K562 (cell line): ENCODE measurements around the gene AMMECR1.

Experiments used
- BRCA1 ChIP-seq, 2 experiments: fragments of 450-650 bp in 1 of 2; sonication (generic) in 1 of 2; formaldehyde crosslinking in 1 of 2; IDR thresholded peaks; 2 replicates each; pipeline versions ENCODE4 v1.5.0 to v1.6.1; 2017 to 2020; ENCODE audit warnings: mild to moderate bottlenecking in 1 of 2, missing genetic modification reagents in 1 of 2
- CHCHD3 ChIP-seq: fragments of 250-450 bp; sonication (Bioruptor Pico); IDR thresholded peaks from 2 replicates; pipeline ENCODE4 v2.1.2; 2022; ENCODE audit warnings: mild to moderate bottlenecking
- CREB1 ChIP-seq, 2 experiments: sonication (generic) in 1 of 2; formaldehyde crosslinking in 1 of 2; IDR thresholded peaks; 2 replicates each; pipeline versions ENCODE4 v1.6.1 to v1.8.0; 2012 to 2022; ENCODE audit warnings: inconsistent platforms in 1 of 2, mild to moderate bottlenecking in 1 of 2, missing genetic modification reagents in 1 of 2, moderate library complexity in 1 of 2
- FOXM1 ChIP-seq, 2 experiments: fragments of 450-650 bp in 1 of 2; sonication (generic) in 1 of 2; formaldehyde crosslinking in 1 of 2; IDR thresholded peaks; 2 replicates each; pipeline versions ENCODE4 v1.6.1 to v1.9.0; 2017 to 2022; ENCODE audit warnings: low read depth in 2 of 2, mild to moderate bottlenecking in 2 of 2, missing genetic modification reagents in 1 of 2, moderate library complexity in 1 of 2
- GTF2F1 ChIP-seq: IDR thresholded peaks from 2 replicates; pipeline ENCODE4 v1.6.1; 2011; ENCODE audit warnings: low read depth, low read length, improper control_type of control experiment
- HDAC2 ChIP-seq: fragments of 450-650 bp; IDR thresholded peaks from 2 replicates; pipeline ENCODE4 v1.6.1; 2016; ENCODE audit warnings: mild to moderate bottlenecking
- HMG20B ChIP-seq: fragments of 250-450 bp; sonication (Bioruptor Pico); IDR thresholded peaks from 2 replicates; pipeline ENCODE4 v1.5.0; 2021; ENCODE audit warnings: mild to moderate bottlenecking
- TBL1XR1 ChIP-seq, 2 experiments: IDR thresholded peaks; 2 replicates each; pipeline ENCODE4 v1.6.1; 2012; ENCODE audit warnings: improper control_type of control experiment in 2 of 2, low read length in 2 of 2, mild to moderate bottlenecking in 1 of 2
- ZFX ChIP-seq: sonication (generic); formaldehyde crosslinking; IDR thresholded peaks from 2 replicates; pipeline ENCODE4 v1.8.0; 2022; ENCODE audit warnings: mild to moderate bottlenecking, missing genetic modification reagents, moderate library complexity
- TF ChIP-seq, protein P1 (sequence below), 2 experiments: fragments of 450-650 bp; IDR thresholded peaks; 2 replicates each; pipeline ENCODE4 v1.6.1; 2018; ENCODE audit warnings: mild to moderate bottlenecking in 2 of 2, low read depth in 1 of 2; ENCODE audit not compliant: partially characterized antibody in 2 of 2
- TF ChIP-seq, protein P2 (sequence below), 3 experiments: IDR thresholded peaks in 2 of 3; conservative IDR thresholded peaks in 1 of 3; 2 replicates each; pipeline ENCODE4 v1.5.1; 2011 to 2012; ENCODE audit warnings: low read length in 3 of 3, mild to moderate bottlenecking in 3 of 3, control low read depth in 2 of 3, improper control_type of control experiment in 1 of 3, inconsistent platforms in 1 of 3, low read depth in 1 of 3, mixed read lengths in 1 of 3, moderate library complexity in 1 of 3; ENCODE audit not compliant: insufficient read depth in 2 of 3
- TF ChIP-seq, protein P3 (sequence below): fragments of 450-650 bp; IDR thresholded peaks from 2 replicates; pipeline ENCODE4 v1.6.1; 2017; ENCODE audit warnings: mild to moderate bottlenecking, moderate library complexity
- TF ChIP-seq, protein P4 (sequence below), 2 experiments: fragments of 450-650 bp; formaldehyde crosslinking in 1 of 2; IDR thresholded peaks; 2 replicates each; pipeline versions ENCODE4 v1.4.0 to v1.6.1; 2014 to 2020; ENCODE audit warnings: mild to moderate bottlenecking in 2 of 2, borderline replicate concordance in 1 of 2, low read depth in 1 of 2

DNA sequence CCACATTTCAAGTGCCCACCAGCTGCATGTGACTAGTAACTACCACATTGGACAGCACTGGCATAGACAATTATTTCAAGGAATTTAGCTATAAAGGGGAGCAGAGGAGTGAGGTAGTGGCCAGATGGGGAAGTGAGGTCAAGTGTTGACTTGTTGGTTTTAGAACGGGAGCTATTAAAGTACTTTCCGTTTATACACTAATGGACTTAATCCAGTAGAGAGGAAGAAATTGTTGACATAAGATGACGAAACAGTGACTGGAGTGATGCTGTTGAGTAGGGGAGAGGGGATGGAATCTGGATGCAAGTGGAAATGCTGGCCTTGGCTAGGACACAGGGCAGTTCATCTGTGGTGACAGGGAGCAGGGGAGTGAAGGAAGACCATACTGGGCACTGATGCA, 154.4 kb downstream of the AMMECR1 start:
- TF ChIP-seq FOXM1 (IDR thresholded peaks at IDR 0.05; ENCODE audit: low read depth) (no peak), FOXM1 (CRISPR knock-in tag; IDR thresholded peaks at IDR 0.05; ENCODE audit: low read depth) (no peak), ZFX (no peak), HDAC2 (no peak), HMG20B (CRISPR knock-in tag) (no peak), TBL1XR1 (IDR thresholded peaks at IDR 0.05; ENCODE audit: low read length in 2 of 2) (no peak), CHCHD3 (CRISPR knock-in tag) (no peak), BRCA1 (IDR thresholded peaks at IDR 0.05) (no peak), BRCA1 (CRISPR knock-in tag; IDR thresholded peaks at IDR 0.05) (no peak), CREB1 (IDR thresholded peaks at IDR 0.05) (no peak), CREB1 (CRISPR knock-in tag; IDR thresholded peaks at IDR 0.05) (no peak), GTF2F1 (no peak)
- TF ChIP-seq, protein P1, sequence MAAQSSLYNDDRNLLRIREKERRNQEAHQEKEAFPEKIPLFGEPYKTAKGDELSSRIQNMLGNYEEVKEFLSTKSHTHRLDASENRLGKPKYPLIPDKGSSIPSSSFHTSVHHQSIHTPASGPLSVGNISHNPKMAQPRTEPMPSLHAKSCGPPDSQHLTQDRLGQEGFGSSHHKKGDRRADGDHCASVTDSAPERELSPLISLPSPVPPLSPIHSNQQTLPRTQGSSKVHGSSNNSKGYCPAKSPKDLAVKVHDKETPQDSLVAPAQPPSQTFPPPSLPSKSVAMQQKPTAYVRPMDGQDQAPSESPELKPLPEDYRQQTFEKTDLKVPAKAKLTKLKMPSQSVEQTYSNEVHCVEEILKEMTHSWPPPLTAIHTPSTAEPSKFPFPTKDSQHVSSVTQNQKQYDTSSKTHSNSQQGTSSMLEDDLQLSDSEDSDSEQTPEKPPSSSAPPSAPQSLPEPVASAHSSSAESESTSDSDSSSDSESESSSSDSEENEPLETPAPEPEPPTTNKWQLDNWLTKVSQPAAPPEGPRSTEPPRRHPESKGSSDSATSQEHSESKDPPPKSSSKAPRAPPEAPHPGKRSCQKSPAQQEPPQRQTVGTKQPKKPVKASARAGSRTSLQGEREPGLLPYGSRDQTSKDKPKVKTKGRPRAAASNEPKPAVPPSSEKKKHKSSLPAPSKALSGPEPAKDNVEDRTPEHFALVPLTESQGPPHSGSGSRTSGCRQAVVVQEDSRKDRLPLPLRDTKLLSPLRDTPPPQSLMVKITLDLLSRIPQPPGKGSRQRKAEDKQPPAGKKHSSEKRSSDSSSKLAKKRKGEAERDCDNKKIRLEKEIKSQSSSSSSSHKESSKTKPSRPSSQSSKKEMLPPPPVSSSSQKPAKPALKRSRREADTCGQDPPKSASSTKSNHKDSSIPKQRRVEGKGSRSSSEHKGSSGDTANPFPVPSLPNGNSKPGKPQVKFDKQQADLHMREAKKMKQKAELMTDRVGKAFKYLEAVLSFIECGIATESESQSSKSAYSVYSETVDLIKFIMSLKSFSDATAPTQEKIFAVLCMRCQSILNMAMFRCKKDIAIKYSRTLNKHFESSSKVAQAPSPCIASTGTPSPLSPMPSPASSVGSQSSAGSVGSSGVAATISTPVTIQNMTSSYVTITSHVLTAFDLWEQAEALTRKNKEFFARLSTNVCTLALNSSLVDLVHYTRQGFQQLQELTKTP (IDR thresholded peaks at IDR 0.05; ENCODE audit: low read depth in 1 of 2, partially characterized antibody in 2 of 2) = no peak
- TF ChIP-seq, protein P2, sequence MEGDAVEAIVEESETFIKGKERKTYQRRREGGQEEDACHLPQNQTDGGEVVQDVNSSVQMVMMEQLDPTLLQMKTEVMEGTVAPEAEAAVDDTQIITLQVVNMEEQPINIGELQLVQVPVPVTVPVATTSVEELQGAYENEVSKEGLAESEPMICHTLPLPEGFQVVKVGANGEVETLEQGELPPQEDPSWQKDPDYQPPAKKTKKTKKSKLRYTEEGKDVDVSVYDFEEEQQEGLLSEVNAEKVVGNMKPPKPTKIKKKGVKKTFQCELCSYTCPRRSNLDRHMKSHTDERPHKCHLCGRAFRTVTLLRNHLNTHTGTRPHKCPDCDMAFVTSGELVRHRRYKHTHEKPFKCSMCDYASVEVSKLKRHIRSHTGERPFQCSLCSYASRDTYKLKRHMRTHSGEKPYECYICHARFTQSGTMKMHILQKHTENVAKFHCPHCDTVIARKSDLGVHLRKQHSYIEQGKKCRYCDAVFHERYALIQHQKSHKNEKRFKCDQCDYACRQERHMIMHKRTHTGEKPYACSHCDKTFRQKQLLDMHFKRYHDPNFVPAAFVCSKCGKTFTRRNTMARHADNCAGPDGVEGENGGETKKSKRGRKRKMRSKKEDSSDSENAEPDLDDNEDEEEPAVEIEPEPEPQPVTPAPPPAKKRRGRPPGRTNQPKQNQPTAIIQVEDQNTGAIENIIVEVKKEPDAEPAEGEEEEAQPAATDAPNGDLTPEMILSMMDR (IDR thresholded peaks at IDR 0.05 in 2 of 3, conservative IDR thresholded peaks at IDR 0.05 in 1 of 3; ENCODE audit: insufficient read depth in 2 of 3, low read depth in 1 of 3, low read length in 3 of 3) = no peak
- TF ChIP-seq, protein P3, sequence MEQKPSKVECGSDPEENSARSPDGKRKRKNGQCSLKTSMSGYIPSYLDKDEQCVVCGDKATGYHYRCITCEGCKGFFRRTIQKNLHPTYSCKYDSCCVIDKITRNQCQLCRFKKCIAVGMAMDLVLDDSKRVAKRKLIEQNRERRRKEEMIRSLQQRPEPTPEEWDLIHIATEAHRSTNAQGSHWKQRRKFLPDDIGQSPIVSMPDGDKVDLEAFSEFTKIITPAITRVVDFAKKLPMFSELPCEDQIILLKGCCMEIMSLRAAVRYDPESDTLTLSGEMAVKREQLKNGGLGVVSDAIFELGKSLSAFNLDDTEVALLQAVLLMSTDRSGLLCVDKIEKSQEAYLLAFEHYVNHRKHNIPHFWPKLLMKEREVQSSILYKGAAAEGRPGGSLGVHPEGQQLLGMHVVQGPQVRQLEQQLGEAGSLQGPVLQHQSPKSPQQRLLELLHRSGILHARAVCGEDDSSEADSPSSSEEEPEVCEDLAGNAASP = no peak
- TF ChIP-seq, protein P4, sequence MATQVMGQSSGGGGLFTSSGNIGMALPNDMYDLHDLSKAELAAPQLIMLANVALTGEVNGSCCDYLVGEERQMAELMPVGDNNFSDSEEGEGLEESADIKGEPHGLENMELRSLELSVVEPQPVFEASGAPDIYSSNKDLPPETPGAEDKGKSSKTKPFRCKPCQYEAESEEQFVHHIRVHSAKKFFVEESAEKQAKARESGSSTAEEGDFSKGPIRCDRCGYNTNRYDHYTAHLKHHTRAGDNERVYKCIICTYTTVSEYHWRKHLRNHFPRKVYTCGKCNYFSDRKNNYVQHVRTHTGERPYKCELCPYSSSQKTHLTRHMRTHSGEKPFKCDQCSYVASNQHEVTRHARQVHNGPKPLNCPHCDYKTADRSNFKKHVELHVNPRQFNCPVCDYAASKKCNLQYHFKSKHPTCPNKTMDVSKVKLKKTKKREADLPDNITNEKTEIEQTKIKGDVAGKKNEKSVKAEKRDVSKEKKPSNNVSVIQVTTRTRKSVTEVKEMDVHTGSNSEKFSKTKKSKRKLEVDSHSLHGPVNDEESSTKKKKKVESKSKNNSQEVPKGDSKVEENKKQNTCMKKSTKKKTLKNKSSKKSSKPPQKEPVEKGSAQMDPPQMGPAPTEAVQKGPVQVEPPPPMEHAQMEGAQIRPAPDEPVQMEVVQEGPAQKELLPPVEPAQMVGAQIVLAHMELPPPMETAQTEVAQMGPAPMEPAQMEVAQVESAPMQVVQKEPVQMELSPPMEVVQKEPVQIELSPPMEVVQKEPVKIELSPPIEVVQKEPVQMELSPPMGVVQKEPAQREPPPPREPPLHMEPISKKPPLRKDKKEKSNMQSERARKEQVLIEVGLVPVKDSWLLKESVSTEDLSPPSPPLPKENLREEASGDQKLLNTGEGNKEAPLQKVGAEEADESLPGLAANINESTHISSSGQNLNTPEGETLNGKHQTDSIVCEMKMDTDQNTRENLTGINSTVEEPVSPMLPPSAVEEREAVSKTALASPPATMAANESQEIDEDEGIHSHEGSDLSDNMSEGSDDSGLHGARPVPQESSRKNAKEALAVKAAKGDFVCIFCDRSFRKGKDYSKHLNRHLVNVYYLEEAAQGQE (IDR thresholded peaks at IDR 0.05; ENCODE audit: borderline replicate concordance) = no peak
- TF ChIP-seq, protein P4 (CRISPR knock-in tag; IDR thresholded peaks at IDR 0.05; ENCODE audit: low read depth) = no peak
